GM18511 (cell line): ENCODE results near the gene MRPS15.
"Not testable (repeated sequence)": the region's sequence is repeated elsewhere in the genome, so short reads cannot be mapped to it uniquely, and the experiment has no call there.

Source experiments
- ATAC-seq: cut with Tn5 transposase; IDR thresholded peaks from one replicate; pipeline ENCODE4 v1.9.1; 2021; ENCODE audit warnings: mild to moderate bottlenecking, moderate library complexity; ENCODE audit not compliant: unreplicated experiment

MRPS15 gene

DNA sequence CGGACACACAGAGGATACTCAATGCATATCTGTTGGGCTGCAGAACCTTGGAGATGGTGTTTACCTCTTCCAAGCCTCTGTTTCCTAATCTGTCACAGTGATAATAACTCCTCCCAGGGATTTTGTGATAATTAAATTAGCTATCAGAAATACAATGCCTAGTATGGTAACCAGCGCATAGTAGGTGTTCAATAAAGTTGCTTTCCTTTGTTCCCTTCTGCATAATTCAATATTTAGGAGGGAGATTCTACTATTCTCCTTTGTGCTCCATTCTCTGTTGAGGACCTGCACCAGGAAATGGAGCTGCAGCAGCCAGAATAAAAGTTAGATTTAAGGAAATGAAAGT, 21.9 kb upstream of the MRPS15 start:
- ATAC-seq = no peak

DNA sequence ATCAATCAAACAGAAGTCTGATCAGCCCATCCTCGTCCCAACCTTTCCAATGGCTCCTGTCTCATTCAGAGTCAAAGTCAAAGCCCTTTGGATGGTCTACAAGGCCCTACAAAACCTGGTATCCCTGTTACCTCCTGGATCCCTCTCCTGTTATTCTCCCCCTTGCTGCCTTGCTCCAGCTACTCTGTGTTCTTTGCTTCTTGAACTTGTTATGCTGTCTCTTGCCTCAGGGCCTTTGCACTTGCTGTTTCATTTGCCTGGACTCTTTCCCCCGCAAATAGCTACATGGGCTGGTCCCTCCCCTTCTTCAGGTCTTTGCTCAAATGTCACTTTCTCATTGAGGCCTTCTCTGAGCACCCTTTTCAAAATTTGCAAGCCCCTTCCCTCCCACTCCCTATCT, 19.9 kb upstream of the MRPS15 start:
- no peak for ATAC-seq

DNA sequence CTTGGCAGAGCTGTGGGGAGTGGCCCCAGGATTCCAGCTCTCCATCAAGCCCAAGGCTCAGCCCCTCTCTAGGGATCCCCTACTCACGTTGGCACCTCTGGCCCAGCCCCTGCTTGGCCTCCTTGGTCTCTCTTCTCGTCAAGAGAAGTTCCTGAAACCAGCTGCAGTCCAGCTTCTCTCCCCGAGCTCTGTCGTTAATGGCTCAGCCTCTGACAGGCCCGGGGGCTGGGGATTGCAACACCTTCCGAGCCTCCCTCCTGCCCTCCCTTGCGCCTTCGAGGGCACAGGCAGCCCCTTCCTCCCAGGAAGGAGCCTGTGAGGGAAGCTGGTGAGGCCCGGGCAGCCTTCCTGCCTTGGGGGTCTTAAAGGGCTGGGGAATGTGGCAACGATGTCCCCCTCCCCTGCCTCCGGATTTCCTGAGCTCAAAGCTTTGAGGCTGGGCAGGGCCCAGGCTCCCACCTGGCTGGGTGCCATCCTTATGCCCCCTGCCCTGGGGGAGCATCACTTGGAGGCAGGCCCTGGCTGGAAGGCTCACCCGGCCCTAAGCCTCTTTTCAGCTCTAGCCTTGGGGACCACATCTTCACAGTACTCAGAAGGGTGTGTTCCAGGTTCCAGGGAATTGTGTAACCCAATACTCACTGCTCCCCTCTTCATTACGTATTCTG, 18.7 kb upstream of the MRPS15 start, which contains the start of gene CSF3R:
CSF3R (minus strand) TSS at position 190 of the 665 bp plus-strand sequence. CDS start 3,417 bp downstream, outside the sequence.
- ATAC-seq = no peak

DNA sequence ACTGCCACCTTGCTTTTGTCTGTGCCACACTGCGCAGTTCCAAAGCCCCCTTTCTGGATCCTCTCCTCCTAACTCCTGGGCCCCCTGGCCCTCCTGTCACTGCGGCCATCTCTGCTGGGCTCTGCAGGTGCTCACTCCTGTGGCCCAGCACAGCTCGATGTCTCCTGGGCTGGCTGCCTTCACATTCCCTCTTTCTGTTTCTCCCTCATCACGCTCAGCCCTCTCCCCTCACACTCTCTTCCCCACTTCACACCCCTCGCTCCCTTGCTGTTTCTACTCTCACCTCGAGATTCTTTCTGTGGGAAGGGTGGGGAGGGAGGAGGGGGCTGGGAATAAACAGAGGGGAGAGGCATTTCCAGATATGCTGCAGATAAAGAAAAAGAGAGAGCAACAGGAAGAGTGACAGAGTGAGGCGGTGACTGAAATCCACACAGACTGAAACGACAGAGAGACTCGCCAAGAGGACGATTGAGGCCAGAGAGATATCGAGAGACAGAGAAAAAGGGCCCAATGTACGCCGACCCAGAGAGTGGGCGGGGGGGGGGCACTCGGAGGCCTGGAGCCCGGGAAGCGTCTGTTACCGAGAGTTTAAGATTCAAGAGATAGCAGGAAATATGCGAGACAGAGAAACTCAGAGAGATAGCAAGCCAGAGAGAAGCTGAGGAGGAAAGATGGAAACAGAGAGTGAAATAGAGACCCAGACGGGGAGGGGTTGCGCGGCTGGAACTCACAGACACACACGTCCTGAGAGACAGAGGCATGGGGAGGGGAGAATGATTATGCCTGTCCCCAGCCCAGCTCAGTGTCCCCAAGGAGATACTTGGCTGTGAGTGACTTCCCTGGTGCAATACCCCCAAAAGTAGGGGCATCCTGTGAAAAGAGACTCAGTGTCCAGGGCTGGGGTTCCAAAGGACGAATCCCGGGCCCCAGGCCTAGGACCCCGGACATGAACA, 17.9 kb upstream of the MRPS15 start:
- ATAC-seq = no peak

DNA sequence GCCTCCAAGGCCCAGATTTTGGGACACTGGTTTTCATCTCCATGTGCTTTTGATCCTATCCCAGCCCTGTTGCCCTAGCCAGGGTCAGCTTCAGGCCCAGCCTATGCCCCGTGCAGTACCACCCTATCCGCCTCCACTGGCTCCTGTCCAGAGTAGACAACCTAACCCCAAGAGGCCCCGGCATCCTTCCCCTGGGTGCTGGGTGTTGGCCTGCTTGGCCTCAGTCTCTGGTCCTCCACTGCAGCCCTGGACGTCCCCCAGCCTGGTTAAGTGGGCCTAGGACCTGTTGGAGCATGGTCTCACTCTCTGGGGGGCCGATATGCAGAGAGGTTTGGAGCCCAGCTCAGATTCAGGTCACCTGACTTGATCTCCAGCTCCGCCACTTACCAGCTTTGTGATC, 16.9 kb upstream of the MRPS15 start:
- no peak for ATAC-seq

DNA sequence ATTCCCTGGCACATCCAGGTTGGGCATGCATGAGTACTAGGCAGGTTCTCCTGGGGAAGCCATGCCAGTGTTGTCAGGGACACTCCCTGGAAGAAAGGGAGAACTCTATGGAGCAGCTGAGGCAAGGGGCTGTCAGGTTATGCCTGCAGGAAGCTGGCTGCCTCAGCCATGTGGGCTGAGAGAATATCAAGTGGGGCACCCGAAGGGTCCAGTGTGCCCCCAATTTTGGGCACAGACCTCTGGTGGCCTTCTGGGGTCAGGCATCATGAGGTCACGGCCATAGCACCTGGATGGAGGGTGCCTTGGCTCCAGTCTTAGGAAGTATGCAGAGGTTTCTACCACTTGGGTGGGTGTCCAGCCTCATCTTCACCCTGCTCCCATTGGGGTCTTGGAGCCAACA, 16.0 kb upstream of the MRPS15 start:
- no peak for ATAC-seq

DNA sequence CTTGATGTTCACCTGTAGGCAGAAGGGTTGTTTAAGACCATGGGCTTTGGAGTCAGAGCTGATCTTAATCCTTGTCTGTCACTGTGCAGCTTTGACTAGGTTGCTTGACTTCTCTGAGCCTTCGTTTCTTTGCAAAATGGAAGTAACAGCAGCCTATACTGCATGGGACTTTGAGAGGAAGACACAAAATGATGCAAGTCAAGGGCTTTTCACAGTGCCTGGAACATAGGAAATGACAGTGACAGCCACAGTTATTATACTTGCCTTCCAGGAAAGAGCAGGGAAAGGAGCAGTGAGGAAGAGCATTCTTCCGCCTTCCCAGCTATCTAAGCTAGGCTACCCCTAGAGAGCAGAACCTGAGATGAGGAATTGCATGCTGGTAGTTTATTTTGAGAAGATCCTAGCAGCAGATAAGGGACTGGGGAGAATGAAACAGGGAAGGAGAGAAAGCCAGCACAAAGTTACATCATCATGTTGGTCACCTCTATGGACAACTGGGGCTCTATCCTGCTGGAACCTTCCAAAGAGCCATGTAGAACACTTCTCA, 15.4 kb upstream of the MRPS15 start:
- ATAC-seq = no peak

DNA sequence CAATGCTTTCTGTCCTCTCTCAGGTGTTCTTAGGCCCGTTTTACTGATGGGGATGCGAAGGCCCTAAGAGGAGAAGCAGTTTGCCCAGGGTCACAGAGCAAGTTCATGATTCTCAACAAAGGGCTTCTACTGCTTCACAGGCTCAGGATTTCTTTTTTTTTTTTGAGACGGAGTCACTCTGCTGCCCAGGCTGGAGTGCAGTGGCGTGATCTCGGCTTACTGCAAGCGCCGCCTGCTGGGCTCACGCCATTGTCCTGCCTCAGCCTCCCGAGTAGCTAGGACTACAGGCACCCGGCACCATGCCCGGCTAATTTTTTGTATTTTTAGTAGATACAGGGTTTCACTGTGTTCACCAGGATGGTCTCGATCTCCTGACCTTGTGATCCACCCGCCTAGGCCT, 13.4 kb upstream of the MRPS15 start:
- ATAC-seq = not testable (repeated sequence)

DNA sequence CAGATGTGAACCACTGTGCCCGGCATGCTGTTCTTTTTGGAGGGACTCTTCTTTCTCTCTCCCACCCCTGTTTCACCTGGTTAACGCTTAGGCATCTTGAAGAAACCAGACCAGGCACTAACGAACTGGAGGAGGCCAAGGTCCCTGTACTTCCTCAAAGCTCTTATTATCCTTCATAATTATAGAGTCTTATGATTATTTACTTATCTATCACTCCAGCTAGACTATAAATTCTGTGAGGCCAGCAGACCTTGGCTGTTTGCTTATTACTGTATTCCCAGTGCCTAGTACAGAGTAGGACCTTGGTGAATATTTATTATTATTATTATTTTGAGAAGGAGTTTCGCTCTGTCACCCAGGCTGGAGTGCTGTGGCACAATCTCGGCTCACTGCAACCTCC, 12.8 kb upstream of the MRPS15 start:
- ATAC-seq = no peak

DNA sequence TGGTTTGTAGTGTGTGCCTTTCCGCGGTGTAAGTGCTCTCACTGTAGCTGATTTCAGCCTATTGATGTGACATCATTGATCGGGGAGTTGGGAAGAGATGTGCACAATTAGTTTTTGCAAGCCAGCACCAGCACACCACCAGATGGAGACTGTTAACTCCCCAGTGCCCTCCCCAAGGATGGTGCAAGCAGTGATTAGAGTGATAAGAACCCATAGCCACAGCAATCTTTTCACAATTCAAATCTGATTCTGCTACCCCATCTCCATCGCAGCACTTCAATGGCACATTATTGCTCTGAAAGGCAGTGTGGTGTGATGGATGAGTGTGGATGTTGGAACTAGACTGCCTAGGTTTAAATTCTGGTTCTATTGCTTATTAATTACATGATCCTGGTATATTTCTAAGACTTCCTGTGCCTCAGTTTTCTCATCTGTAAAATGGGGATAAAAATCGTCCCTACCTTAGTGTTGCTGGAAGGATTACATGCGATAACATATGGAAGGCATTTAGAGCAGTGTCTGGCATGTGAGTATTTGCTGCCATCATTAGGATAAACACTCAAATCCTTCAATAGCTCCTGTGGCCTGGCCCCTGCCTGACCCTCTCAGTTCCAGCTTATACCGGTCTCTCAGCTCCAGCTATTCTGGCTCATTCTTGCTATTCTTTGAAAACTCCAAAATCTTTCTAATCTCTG, 11.9 kb upstream of the MRPS15 start:
- no peak for ATAC-seq

DNA sequence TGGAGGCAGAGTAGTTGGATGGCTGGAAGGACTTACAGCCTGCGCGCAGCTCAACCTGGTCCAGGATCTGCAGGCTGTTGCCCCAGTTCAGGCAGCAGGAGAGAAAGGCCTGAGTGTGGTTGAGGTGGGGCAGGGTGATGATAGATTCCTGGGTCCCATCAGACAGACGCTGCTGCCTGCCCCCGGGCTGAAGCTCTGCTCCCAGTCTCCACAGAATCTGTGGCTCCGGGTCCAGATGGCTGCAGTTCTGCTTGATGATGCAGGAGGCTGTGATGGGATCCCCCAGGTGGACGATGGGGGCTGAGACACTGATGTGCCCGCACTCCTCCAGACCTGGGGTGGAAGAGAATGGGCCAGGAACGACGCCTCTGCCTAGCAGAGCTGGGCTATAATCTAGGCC, 11.2 kb upstream of the MRPS15 start:
- ATAC-seq = no peak

DNA sequence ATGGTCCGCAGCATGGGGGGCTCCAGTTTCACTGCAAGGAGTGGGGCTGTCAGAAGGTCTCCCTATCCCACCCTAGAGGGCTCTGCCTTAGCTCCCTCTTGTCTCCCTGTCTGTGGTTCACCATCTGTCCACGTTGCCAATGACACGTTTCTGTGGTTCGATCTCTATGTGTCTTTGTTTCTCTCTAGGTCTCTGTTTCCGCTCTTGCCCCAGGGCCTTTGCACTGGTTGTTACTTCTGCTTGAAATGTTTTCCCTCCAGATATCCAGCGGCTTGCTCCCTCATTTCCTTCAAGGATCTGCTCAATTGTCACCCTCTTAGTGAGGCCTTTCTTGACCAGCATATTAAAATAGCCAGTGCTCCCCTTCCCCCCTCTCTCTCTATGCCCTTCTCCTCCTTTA, 8.5 kb upstream of the MRPS15 start:
- ATAC-seq = no peak

DNA sequence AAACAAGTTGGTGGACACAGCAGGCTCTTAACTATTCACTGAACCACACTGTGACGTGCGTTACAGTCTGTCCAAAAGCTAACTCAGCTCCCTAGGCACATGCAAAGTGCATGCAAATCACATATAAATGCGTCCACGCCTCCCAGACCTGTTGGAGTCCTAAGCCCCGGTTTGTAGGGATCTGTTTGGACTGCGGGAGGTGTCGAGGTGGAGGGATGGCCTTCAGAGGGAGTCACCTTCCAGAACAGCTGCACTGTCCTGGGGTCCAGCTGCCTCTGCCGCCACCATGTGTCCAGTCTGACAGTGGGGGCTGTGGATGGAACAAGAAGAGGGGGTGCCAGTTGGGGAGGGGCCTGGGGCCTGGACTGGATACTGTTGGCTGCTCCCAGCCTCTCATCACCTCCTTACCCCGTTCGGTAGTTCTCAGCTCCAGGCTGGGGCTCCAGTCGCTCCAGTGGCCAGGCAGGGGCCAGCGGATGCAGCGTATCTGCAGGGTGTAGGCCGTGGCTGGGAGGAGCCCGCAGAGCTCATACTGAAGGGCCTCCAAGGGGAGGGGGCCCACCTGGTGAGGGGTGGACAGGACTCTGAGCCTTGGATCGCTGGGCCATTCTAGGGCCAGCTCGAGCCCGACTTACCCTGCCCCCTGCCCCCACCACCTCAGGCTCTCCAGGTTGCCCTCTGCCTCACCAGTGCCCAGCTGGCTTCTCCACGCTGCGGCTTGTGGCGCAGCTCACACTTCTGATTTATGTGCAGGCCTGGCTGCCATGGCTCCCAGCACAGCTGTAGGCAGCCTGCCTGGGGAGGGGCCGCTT, 7.9 kb upstream of the MRPS15 start:
- no peak for ATAC-seq

DNA sequence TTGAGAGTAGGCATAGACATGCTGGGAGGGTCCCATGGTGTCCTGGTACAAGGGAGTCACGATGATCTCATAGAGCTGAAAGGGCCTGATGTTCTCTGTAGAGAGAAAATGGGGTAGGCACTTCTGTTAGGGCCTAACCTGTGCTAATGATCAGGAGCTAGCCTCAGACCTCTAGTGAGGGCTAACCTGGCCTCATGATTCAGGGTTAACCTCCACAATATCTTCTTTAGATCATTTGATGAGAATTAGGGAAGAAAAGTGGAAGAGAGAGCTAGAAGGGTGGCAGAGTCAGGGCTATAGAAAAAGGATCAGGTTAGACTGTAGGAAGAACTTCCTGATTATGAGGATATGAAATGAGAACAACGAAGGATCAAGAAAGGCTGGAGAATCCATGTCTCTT, 5.0 kb upstream of the MRPS15 start:
- no peak for ATAC-seq

DNA sequence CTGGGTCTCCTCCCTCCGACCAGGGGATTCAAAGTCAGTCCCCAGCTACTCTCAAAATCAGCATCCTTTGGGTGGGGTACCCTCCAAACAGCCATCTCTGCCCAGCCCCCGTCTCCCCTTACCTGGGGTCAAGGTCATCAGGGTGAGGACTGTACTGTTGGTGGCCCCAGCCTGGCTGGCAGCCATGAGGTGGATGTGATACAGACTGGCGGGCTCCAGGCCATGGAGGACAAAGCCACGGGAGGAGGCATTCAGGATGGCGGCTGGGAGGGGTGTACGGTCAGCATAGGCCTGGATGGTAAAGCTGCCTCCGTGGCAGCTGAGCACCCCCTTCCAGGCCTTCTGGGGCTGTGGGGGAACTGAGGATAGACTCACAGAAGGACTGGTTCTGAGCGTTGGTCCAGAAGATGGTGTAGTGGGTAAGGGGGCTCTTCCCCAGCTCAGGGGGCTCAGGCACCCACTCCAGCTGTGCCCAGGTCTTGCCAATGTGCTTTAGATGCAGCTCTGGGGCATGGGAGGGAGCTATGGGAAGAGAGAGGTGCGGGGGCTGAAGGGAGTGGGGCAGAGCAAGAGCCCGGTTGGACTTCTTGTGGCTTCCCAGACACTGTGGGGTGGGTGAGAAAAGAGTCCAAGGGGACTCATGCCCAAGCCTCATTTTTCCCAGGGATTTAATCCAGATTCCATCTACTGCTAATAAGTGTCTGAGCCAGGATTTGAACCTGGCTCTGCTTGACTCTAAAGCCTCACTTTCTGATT, 3.7 kb upstream of the MRPS15 start:
- ATAC-seq = no peak

DNA sequence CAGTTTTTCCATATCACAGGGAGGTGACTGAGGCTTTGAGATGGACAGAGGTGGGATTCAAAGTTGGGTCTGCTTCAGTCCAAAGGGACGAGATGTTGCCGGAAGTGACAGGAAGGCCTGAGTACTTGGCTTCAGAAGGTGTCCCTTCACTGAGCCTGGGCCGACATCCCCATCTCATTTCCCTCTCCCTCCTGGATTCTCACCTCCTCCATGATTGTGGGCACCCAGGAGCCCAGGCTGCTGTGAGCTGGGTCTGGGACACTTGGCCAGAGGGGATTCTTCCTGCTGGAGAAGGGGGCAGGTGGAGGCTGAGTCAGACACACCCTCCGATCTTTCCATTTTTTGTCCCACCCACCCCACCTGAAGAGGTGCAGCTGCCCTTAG, 2.8 kb upstream of the MRPS15 start:
- ATAC-seq = no peak

DNA sequence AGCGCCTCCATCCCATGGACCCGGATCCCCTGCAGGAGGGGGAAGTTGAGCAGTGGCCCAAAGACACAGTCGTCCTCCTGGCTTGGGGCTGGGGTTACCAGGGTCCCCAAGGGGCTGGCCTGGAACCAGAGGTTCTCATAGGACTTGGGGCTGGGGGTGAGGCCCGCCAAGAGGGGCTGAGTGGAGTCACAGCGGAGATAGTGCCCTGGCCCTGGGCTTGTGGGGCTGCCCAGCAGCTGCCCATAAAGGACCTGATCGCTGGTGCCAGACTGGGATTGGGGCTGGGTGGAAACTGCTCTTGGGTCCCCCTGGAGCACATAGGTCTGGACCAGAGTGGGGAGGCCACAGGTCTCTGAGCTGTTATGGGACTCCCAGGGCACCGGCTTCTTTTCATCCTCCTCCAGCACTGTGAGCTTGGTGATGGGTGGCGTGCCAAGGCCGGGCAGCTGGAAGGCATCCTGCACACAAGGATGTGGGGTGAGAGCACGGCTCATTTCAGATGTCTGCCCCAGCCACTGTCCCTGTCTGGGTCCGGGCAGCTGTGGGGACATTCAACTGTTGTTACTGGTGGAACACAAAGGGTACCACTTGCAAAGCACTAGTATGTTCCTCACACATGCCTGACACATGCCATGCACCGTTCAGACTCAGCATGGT, 2.3 kb upstream of the MRPS15 start:
- ATAC-seq = no peak

DNA sequence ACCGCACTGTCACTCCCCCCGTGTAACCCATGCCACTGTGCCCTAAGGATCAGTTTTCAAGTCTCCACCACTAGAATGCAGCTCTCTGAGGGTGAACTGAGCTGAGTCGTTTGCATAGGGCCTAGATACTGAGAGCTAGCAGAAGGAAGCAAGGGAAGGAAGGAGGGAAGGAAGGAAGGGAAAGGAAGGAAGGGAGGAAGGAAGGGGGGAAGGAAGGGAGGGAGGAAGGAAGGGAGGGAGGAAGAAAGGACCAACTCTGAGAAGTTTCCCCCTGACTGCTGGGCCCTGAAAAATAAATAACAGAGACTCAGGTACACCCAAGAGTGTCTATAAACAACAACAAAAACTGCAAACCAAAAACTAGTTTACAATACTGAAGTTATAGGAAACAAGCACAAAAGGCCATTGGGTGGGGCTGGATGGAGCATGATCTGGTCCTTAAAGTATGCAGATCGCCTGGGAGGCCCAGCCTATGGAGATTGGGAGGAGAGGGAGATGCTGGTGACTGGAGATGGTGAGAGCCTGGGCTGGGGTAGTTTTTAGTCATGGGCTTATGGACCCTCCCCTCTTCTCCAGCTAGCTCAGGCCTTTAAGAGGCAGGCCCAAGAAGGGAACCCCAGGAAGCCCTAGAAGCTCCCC, 1.7 kb upstream of the MRPS15 start:
- ATAC-seq = no peak
